GM12864 (cell line): ENCODE measurements around the gene KRT38.

Experiments used
- DNase-seq: peaks from one replicate; pipeline ENCODE4 v3.0.0-alpha.2; 2011; ENCODE audit warnings: low read depth
- H3K4me3 ChIP-seq: 2 replicates; pipeline ENCODE4 v1.5.1; 2011; ENCODE audit warnings: mild to moderate bottlenecking, low read depth, low read length, control low read depth
- CTCF ChIP-seq: IDR thresholded peaks from 2 replicates; pipeline ENCODE4 v1.5.1; 2011; ENCODE audit warnings: low read depth, mild to moderate bottlenecking, moderate library complexity, low read length, control low read depth, inconsistent platforms; ENCODE audit errors: missing control alignments

Gene KRT38

DNA sequence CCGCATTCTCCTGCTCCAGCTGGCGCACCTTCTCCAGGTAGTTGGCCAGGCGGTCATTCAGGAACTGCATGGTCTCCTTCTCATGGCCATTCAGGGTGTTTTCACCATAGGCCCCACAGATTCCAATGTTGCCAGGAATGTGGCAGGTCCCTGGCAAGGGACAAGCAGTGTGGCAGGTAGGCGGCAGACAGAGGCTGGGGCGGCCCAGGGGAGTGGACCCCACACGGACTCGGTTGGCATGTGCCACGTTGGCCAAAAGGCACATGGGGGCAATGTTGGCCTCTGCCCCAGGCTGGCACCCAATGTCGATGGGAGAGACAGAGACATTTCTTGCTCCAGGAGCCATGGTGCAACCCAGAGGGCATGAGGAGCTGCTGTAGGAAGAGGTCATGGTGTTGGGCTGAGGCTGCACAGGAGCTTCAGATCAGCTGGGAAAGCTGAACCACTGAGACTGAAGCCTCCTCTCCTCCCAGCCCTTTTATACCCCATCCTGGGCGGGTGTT is at the start of gene KRT38:
TSS of gene KRT38 (minus strand) at position 453 of the 503 bp plus-strand sequence. CDS start at position 391, 62 bp downstream.
- no peak for DNase-seq
- no peak for TF ChIP-seq CTCF
- H3K4me3 ChIP-seq = no peak within 1 kb of the TSS

DNA sequence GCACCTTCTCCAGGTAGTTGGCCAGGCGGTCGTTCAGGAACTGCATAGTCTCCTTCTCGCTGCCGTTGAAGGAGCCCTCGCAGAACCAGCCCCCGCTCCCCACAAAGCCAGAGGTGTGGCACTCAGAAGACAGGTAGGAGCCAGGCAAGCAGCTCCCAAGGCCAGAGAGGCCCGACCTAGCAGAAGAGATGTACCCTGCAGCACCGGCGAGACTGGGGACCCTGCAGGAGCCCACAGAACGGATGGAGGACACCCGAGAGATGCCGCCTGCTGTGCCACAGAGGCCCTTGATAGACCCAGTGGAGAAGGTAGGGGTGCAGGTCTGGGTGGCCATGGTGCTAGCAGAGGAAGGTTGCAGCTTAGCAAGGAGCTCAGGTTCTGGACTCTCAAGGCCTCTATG is 48.7 kb upstream of the KRT38 start, which contains the start of gene KRT36:
TSS of gene KRT36 (minus strand) at position 380 of the 400 bp plus-strand sequence. CDS start at position 334, 46 bp downstream.
- no peak for DNase-seq
- H3K4me3 ChIP-seq = no peak within 1 kb of the TSS
- TF ChIP-seq CTCF = no peak

DNA sequence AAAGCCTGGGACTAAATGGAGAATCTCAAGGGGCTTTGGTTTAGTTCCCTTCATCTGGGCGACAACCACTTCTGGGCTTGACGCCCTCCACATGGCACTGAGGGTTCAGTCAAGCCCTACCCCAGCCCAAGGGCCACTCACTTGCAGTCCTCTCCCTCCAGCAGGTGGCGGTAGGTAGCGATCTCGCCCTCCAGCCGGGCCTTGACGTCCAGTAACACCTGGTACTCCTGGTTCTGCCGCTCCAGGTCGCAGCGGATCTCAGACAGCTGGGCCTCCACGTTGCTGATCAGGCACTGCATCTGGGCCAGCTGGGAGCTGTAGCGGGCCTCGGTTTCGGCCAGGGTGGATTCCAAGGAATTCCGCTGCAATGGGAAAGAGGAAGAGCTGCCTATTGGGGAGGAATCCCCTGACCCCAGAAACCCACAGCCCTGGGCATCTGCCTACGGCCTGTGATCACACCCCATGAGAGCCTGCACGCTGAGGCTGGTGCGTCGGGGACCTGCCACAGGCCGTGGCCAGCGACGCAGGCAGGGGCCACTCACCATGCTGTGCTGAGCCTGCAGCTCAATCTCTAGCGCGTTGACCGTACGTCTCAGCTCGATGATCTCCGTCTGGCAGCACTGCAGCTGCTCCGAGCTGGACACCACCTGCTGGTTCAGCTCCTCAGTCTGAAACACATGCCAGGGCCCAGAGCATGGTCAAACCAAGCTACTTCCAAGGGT is 46.2 kb upstream of the KRT38 start:
- DNase-seq = no peak
- peak; percentile 79 for TF ChIP-seq CTCF
- H3K4me3 ChIP-seq = no peak overlapping the region

DNA sequence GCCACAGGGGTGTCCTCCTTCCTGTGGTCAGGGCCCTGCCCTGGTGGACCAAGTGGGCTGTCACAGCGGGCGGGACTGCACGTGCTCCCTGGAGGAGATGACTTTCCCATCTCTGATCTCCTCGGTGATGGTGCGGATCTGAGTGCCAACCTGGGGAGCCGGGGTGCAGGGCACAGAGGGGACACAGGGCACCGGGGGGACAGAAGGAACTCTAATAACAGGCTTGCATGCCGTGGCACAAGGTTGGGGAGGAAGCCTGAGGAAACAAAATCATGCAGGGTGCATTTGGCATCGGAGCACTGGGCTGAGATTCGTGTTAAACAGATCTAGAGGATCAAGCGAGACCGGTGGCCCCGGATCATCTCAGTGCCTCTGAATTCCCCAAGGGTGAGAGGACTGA is 45.5 kb upstream of the KRT38 start:
- no peak for TF ChIP-seq CTCF
- no peak for DNase-seq

DNA sequence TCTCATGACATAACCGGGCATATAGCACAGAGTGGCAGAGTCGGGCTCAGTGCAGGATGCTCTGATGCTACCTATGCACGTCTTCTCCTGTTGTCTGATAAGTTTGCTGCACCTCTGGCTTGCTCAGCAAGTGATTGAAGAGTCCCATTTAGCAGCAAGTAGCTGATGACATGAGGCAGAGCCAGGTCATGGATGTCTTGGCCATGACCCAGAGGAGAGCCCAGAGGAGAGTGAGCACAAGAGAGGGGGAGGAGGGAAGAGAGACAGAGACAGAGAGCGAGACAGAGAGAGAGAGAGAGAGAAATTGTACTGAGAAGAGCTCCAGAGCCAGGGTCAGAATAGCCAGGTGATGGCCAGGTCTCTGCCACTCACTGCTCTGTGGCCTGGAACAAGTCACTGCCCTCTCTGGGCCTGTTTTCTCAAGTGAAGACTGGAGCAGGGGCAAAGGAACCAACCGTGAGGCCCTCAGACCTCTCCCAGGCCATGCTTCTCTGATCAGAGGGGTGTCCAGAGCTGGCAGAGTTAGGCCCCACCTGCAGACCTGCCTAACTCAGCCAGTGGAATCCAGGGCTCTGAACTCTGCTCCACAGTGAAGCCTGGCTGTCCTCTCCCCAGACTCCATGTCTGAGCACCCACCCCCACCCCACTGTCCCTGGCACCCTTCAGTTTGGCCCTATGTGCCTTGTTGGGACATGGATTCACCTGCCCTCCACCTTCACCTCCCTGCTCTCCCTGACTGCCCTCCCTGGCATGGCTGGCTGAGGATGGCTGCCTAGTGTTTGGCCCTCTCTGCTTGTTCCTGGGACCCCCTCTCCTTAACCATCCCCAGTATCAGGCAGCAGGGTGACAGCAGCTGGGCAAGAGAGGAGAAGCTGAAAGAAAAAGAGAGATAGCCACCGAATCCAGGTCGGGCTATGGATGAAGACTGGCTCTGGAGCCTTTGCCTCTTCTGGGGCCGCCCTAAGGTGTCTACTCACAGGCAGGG is 44.4 kb upstream of the KRT38 start:
- no peak overlapping the region for H3K4me3 ChIP-seq
- DNase-seq = no peak
- TF ChIP-seq CTCF = no peak

More for the DNA sequence above, 45.5 kb upstream of the KRT38 start:
- H3K4me3 ChIP-seq = no peak overlapping the region

DNA sequence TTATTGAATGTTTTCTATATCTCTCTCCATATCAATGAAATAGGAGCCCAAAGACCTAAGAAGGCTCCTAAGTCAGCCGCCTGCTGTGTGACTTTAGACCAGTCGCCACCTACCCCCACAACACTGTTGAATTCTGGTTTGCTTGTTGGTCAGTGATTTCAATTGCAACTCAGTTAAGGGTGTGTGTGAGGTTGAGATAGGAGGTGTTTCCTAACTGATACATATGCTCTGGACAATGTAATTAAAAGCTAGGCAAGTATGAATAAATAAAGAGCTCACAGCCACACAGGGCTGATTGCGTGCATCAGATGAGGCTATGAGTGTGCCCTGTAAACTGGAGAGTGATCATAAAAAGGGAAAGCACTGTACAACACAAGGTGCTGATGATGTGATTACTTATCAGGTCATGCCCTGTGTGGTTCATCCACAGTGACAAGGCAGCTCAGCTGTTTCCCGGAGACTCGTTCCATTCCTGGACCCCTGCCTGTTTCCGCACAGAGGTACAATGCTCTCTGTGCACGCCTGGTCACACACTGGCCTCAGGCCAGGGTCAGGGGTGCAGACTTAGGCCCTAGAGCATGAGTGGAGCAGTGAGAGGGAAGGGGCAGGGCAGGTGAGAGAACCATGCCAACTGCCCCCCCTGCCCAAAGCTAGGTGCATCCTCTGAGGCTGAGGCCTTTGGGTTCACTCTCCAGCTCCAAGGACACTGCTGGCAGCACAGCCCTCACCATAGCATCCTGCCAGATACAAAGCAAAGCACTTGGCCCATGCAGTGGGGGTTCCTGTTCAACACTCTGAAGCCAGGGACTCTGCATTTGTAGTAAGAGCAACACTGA is 43.4 kb upstream of the KRT38 start:
- TF ChIP-seq CTCF = no peak
- no peak overlapping the region for H3K4me3 ChIP-seq
- no peak for DNase-seq
